Fibroblast of lung (primary cell): ENCODE measurements around the gene FEM1C. TPM values are rescaled to one million over a fixed set of nuclear protein-coding genes. Genes with fewer than 3 reads are reported as not detected.

ENCODE experiments used
- polyA plus RNA-seq, 2 donors: library from polyadenylated mRNA; depleted of rRNA in 1 of 2; stranded (reverse) in 1 of 2; unstranded in 1 of 2; fragments of >200 nt; gene quantifications; 2 replicates each; pipeline ENCODE4 v1.2.1, GENCODE V29; 2011 to 2012; ENCODE audit warnings: missing spikeins in 1 of 2
- total RNA-seq: library from RNA; depleted of rRNA; stranded (reverse); fragments of >200 nt; gene quantifications from 2 replicates; pipeline ENCODE4 v1.2.1, GENCODE V29; 2014

Gene FEM1C
- total and polyA plus RNA-seq, 2 donors (not counting 1 experiment from before 2014, with no cell fraction given): 26.4 to 53.2 TPM

Other genes with a start within 250 kb of the FEM1C start
- 7.4 and 13.7 TPM in 2 replicates for gene CCDC112, start 248.1 kb downstream of the FEM1C start, total RNA-seq
- gene CCDC112, start 248.1 kb downstream of the FEM1C start, polyA plus RNA-seq: 5.2 and 5.7 TPM in 2 replicates
- 4.1 and 8.8 TPM in 2 replicates for gene TICAM2, start 57.7 kb upstream of the FEM1C start, total RNA-seq
- 8.1 and 10.3 TPM in 2 replicates for gene TICAM2, start 57.7 kb upstream of the FEM1C start, polyA plus RNA-seq
- 82.2 and 104 TPM in 2 replicates for gene TMED7, start 81.3 kb upstream of the FEM1C start, total RNA-seq
- gene TMED7, start 81.3 kb upstream of the FEM1C start, polyA plus RNA-seq: 109 and 154 TPM in 2 replicates